GM12878 (cell line): ENCODE measurements around the gene SNX7. TPM values are rescaled to one million over a fixed set of nuclear protein-coding genes. Genes with fewer than 3 reads are reported as not detected.

Experiments used
- ATAC-seq: fragments of 200-7000 bp; cut with Tn5 transposase; 3 replicates; pipeline ENCODE4 v1.9.1; 2020; ENCODE audit warnings: mild to moderate bottlenecking, moderate library complexity
- BruUV-seq: library from RNA; stranded (reverse); fragments of 400-500 nt; replicated peaks from 2 replicates; lab custom pipeline; 2021; lab: Mats Ljungman, UMichigan
- CTCF ChIA-PET: fragments of 300-600 bp; sonication (Branson Sonifier 250); formaldehyde crosslinking; extraction: SDS; loops from one replicate; lab custom pipeline; 2021; ENCODE audit warnings: inconsistent platforms; lab: Yijun Ruan, JAX
- POLR2A ChIA-PET: fragments of 350-600 bp; formaldehyde crosslinking; extraction: SDS; loops from one replicate; lab custom pipeline; 2021; ENCODE audit warnings: inconsistent platforms; lab: Charles Lee
- RAD21 ChIA-PET: fragments of 300-600 bp; sonication (Branson Sonifier 250); formaldehyde crosslinking; loops from one replicate; lab custom pipeline; 2023; ENCODE audit warnings: antibody characterized with exemption; ENCODE audit not compliant: unreplicated experiment; lab: Charles Lee
- SMC1A ChIA-PET: fragments of 300-600 bp; sonication (Branson Sonifier 250); formaldehyde crosslinking; loops from one replicate; lab custom pipeline; 2023; ENCODE audit not compliant: unreplicated experiment, uncharacterized antibody; lab: Charles Lee
- DNase-seq: peaks from one replicate; pipeline ENCODE4 v3.0.0-alpha.2; 2011; ENCODE audit warnings: low read depth, low spot score
- FAIRE-seq: peaks from 3 replicates; lab custom pipeline; 2011; peaks lifted over from hg19 to GRCh38; lab: Jason Lieb, UNC
- H2AFZ ChIP-seq: 2 replicates; pipeline ENCODE4 v1.6.0; 2011; ENCODE audit warnings: low read depth, low read length, control low read depth; ENCODE audit not compliant: control insufficient read depth
- H3K27ac ChIP-seq: 2 replicates; pipeline ENCODE4 v1.5.1; 2011; ENCODE audit warnings: control low read depth; ENCODE audit not compliant: control insufficient read depth, insufficient read depth
- H3K27me3 ChIP-seq, 2 experiments: replicated peaks in 1 of 2; 2 replicates each; pipeline versions ENCODE4 v1.6.0 to v1.6.1; 2011; ENCODE audit warnings: low read length in 1 of 2; ENCODE audit not compliant: control insufficient read depth in 2 of 2, insufficient read depth in 2 of 2
- H3K36me3 ChIP-seq, 2 experiments: 2 replicates each; pipeline ENCODE4 v1.5.1; 2011; ENCODE audit warnings: low read length in 1 of 2; ENCODE audit not compliant: control insufficient read depth in 2 of 2, insufficient read depth in 2 of 2
- H3K4me1 ChIP-seq: 2 replicates; pipeline ENCODE4 v1.6.1; 2011; ENCODE audit warnings: mild to moderate bottlenecking, low read length, moderate library complexity, mixed read lengths; ENCODE audit not compliant: control insufficient read depth, insufficient read depth
- H3K4me2 ChIP-seq: 2 replicates; pipeline ENCODE4 v1.6.0; 2011; ENCODE audit warnings: control low read depth; ENCODE audit not compliant: control insufficient read depth, insufficient read depth
- H3K4me3 ChIP-seq: fragments of 200-600 bp; sonication (generic); 2 replicates; pipeline ENCODE4 v1.5.1; 2016
- H3K79me2 ChIP-seq: 2 replicates; pipeline ENCODE4 v1.6.0; 2011; ENCODE audit warnings: low read length; ENCODE audit not compliant: control insufficient read depth, insufficient read depth
- H3K9ac ChIP-seq: 2 replicates; pipeline ENCODE4 v1.8.0; 2011; ENCODE audit warnings: low read length, control low read depth, mixed read lengths; ENCODE audit not compliant: control insufficient read depth, insufficient read depth
- H3K9me3 ChIP-seq: replicated peaks from 3 replicates; pipeline ENCODE4 v1.5.1; 2011; ENCODE audit warnings: mild to moderate bottlenecking, low read length; ENCODE audit not compliant: control insufficient read depth, insufficient read depth
- H4K20me1 ChIP-seq: 2 replicates; pipeline ENCODE4 v1.6.0; 2011; ENCODE audit not compliant: control insufficient read depth, insufficient read depth
- FOXM1 ChIP-seq: IDR thresholded peaks from 2 replicates; pipeline ENCODE4 v1.6.1; 2012; ENCODE audit warnings: low read depth, mild to moderate bottlenecking, inconsistent platforms, low read length, moderate library complexity
- IKZF2 ChIP-seq, 2 experiments: fragments of 450-650 bp; IDR thresholded peaks; 2 replicates each; pipeline ENCODE4 v1.6.1; 2017; ENCODE audit warnings: mild to moderate bottlenecking in 2 of 2, moderate library complexity in 2 of 2
- NRF1 ChIP-seq: conservative IDR thresholded peaks from 2 replicates; pipeline ENCODE4 v1.6.1; 2011; ENCODE audit warnings: mild to moderate bottlenecking, low read depth, low read length, improper control_type of control experiment
- RB1 ChIP-seq: fragments of 450-650 bp; formaldehyde crosslinking; IDR thresholded peaks from 2 replicates; pipeline ENCODE4 v1.6.1; 2017; ENCODE audit warnings: mild to moderate bottlenecking, borderline replicate concordance
- SMC3 ChIP-seq: IDR thresholded peaks from 2 replicates; pipeline ENCODE4 v1.6.1; 2011; ENCODE audit warnings: low read length, improper control_type of control experiment, borderline replicate concordance
- SREBF1 ChIP-seq: IDR thresholded peaks from 2 replicates; pipeline ENCODE4 v1.6.1; 2012; ENCODE audit warnings: mild to moderate bottlenecking, low read length
- WGBS: methylation state at CpG from one replicate; pipeline ENCODE4 v1.1.6; 2016; ENCODE audit warnings: low lambda C conversion rate; ENCODE audit not compliant: insufficient replicate concordance, insufficient coverage; ENCODE audit errors: missing lambda C conversion rate; 5-methylcytosine and 5-hydroxymethylcytosine counted together
- in situ Hi-C: fragments of 300-500 bp; cut with MboI; formaldehyde crosslinking; loops from 9 replicates; pipeline ENCODE4 v1.14.3; 2018; ENCODE audit warnings: mixed read lengths
- intact Hi-C: fragments of 100-400 bp; cut with micrococcal nuclease; formaldehyde crosslinking; loops from one replicate; pipeline ENCODE4 v1.14.2; 2022; ENCODE audit not compliant: unreplicated experiment
- polyA plus RNA-seq, 11 experiments: library from polyadenylated mRNA; depleted of rRNA in 4 of 11; unstranded in 6 of 11; stranded (reverse) in 5 of 11; fragments of >200 nt; fragmentation: Nextera tagmentation in 4 of 11; fragmentation: Illumina TruSeq in 1 of 11; extraction: Ambion mirVana in 4 of 11; extraction: Trizol in 1 of 11; gene quantifications; 1 replicate in 1 of 11; 2 replicates in 10 of 11; pipeline versions ENCODE4 v1.2.1 to v1.2.3, GENCODE V29; 2011 to 2016; ENCODE audit warnings: inconsistent platforms in 2 of 11, missing spikeins in 2 of 11, low read depth in 1 of 11
- total RNA-seq, 4 experiments: library from RNA; depleted of rRNA in 3 of 4; stranded (reverse); fragments of >200 nt in 3 of 4; fragmentation: Illumina TruSeq in 1 of 4; extraction: Trizol in 1 of 4; gene quantifications; 2 replicates each; pipeline versions ENCODE4 v1.2.1 to v1.2.3, GENCODE V29; 2013 to 2021
- TF ChIP-seq, protein P1 (sequence below): fragments of 450-650 bp; IDR thresholded peaks from 2 replicates; pipeline ENCODE4 v1.6.1; 2018; ENCODE audit warnings: borderline replicate concordance, mild to moderate bottlenecking; ENCODE audit not compliant: partially characterized antibody
- TF ChIP-seq, protein P2 (sequence below): fragments of 450-650 bp; formaldehyde crosslinking; IDR thresholded peaks from 2 replicates; pipeline ENCODE4 v1.4.0; 2022; ENCODE audit warnings: mild to moderate bottlenecking, moderate library complexity
- TF ChIP-seq, protein P3 (sequence below): fragments of 450-650 bp; IDR thresholded peaks from 2 replicates; pipeline ENCODE4 v1.6.1; 2016; ENCODE audit warnings: mild to moderate bottlenecking, moderate library complexity, borderline replicate concordance
- TF ChIP-seq, protein P4 (sequence below): fragments of 450-650 bp; IDR thresholded peaks from 2 replicates; pipeline ENCODE4 v1.6.1; 2014; ENCODE audit warnings: mild to moderate bottlenecking

Gene SNX7
- total and polyA plus RNA-seq, 10 of the 15 experiments (the other 5 are each of a cell fraction or from before 2014, with no cell fraction given) = 0.23 to 0.82 (median 0.34) TPM

DNA sequence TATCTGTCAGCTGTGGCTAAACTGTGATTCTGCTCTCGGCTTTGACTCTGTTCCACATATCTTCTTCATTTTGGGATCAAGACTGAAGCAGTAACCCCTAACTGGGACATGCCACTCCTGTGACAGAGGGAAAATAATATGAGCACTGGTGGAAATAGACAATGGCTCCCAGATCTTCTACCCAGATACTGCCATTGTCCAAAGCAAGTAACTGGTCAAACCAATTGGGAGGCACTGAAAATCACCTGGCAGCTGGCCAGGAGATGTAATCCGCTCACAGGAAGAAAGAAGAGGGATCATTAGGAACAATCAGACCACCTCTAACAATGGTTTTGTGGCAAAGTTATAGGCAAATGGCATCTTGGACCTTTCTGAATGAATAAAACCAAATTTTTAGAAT is 10.7 kb downstream of the SNX7 start (continued):
- TF ChIP-seq, protein P1, sequence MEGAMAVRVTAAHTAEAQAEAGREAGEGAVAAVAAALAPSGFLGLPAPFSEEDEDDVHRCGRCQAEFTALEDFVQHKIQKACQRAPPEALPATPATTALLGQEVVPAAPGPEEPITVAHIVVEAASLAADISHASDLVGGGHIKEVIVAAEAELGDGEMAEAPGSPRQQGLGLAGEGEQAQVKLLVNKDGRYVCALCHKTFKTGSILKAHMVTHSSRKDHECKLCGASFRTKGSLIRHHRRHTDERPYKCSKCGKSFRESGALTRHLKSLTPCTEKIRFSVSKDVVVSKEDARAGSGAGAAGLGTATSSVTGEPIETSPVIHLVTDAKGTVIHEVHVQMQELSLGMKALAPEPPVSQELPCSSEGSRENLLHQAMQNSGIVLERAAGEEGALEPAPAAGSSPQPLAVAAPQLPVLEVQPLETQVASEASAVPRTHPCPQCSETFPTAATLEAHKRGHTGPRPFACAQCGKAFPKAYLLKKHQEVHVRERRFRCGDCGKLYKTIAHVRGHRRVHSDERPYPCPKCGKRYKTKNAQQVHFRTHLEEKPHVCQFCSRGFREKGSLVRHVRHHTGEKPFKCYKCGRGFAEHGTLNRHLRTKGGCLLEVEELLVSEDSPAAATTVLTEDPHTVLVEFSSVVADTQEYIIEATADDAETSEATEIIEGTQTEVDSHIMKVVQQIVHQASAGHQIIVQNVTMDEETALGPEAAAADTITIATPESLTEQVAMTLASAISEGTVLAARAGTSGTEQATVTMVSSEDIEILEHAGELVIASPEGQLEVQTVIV = no peak

DNA sequence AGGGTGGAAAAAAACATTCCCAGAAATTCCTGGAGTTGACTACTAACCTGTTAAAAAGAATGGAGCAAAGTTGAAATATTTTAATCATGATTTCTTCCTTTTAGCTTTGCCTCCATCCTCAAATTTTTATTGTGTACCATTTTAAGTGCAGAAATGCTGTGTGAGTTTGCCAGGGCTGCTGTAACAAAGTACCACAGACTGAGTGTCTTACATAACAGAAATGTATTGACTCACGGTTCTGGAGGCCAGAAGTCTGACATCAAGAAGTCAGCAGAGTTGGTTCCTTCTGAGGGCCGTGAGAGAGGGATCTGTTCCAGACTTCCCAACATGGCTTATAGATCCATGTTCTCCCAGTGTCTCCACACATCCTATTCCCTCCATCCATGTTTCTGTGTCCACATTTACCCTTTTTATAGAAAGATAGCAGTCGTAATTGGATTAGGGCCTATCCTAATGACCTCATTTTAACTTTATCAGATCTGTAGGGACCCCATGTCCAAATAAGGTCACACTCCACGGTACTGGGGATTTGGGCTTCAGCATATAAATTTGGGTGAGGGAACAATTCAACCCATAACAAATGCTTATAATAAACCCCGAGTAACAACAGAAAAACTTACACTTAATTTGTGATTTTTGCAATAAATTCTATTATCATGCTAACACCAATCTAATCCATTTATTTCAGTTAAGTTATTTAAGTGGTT is 12.7 kb downstream of the SNX7 start:
- Histone ChIP-seq H3K36me3 (no peaks in the 10 kb centered on the region), H3K27me3 (no peaks in the 10 kb centered on the region; a peak in 1 of 4 replicates), H2AFZ (no peak overlapping the region), H3K9me3 (no peaks in the 10 kb centered on the region), H4K20me1 (no peaks in the 10 kb centered on the region), H3K27ac (no peak overlapping the region), H3K4me3 (no peak overlapping the region), H3K4me2 (no peak overlapping the region), H3K4me1 (no peaks in the 10 kb centered on the region), H3K9ac (no peak overlapping the region), H3K79me2 (no peaks in the 10 kb centered on the region)
- POLR2A ChIA-PET = no interaction called here
- RAD21 ChIA-PET = no interaction called here
- ATAC-seq (peak; percentile 26; the same call in 1 of the 3 replicates), DNase-seq (no peak), FAIRE-seq (no peak)
- in situ Hi-C loops (no loop called here), intact Hi-C loops (no loop called here)
- CTCF ChIA-PET = interaction anchor here (1.1 kb wide), 1 partner anchor 169 kb away, joined by 3 read pairs; no protein-coding TSS in a partner anchor
- BruUV-seq = no TSS peak
- 2% methylated on average over 5 of the region's 5 CpGs for WGBS
- SMC1A ChIA-PET = no interaction called here
- TF ChIP-seq FOXM1 = no peak
- TF ChIP-seq SREBF1 = no peak
- TF ChIP-seq, protein P2, sequence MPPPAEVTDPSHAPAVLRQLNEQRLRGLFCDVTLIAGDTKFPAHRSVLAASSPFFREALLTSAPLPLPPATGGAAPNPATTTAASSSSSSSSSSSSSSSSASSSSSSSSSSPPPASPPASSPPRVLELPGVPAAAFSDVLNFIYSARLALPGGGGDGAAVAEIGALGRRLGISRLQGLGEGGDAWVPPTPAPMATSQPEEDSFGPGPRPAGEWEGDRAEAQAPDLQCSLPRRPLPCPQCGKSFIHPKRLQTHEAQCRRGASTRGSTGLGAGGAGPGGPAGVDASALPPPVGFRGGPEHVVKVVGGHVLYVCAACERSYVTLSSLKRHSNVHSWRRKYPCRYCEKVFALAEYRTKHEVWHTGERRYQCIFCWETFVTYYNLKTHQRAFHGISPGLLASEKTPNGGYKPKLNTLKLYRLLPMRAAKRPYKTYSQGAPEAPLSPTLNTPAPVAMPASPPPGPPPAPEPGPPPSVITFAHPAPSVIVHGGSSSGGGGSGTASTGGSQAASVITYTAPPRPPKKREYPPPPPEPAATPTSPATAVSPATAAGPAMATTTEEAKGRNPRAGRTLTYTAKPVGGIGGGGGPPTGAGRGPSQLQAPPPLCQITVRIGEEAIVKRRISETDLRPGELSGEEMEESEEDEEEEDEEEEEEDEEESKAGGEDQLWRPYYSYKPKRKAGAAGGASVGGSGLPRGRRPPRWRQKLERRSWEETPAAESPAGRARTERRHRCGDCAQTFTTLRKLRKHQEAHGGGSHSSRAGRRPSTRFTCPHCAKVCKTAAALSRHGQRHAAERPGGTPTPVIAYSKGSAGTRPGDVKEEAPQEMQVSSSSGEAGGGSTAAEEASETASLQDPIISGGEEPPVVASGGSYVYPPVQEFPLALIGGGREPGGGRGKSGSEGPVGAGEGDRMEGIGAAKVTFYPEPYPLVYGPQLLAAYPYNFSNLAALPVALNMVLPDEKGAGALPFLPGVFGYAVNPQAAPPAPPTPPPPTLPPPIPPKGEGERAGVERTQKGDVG (CRISPR knock-in tag) = no peak
- no peak for TF ChIP-seq SMC3
- TF ChIP-seq, protein P3, sequence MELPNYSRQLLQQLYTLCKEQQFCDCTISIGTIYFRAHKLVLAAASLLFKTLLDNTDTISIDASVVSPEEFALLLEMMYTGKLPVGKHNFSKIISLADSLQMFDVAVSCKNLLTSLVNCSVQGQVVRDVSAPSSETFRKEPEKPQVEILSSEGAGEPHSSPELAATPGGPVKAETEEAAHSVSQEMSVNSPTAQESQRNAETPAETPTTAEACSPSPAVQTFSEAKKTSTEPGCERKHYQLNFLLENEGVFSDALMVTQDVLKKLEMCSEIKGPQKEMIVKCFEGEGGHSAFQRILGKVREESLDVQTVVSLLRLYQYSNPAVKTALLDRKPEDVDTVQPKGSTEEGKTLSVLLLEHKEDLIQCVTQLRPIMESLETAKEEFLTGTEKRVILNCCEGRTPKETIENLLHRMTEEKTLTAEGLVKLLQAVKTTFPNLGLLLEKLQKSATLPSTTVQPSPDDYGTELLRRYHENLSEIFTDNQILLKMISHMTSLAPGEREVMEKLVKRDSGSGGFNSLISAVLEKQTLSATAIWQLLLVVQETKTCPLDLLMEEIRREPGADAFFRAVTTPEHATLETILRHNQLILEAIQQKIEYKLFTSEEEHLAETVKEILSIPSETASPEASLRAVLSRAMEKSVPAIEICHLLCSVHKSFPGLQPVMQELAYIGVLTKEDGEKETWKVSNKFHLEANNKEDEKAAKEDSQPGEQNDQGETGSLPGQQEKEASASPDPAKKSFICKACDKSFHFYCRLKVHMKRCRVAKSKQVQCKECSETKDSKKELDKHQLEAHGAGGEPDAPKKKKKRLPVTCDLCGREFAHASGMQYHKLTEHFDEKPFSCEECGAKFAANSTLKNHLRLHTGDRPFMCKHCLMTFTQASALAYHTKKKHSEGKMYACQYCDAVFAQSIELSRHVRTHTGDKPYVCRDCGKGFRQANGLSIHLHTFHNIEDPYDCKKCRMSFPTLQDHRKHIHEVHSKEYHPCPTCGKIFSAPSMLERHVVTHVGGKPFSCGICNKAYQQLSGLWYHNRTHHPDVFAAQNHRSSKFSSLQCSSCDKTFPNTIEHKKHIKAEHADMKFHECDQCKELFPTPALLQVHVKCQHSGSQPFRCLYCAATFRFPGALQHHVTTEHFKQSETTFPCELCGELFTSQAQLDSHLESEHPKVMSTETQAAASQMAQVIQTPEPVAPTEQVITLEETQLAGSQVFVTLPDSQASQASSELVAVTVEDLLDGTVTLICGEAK = no peak
- no peak for TF ChIP-seq IKZF2 (IDR thresholded peaks at IDR 0.05)
- TF ChIP-seq, protein P4, sequence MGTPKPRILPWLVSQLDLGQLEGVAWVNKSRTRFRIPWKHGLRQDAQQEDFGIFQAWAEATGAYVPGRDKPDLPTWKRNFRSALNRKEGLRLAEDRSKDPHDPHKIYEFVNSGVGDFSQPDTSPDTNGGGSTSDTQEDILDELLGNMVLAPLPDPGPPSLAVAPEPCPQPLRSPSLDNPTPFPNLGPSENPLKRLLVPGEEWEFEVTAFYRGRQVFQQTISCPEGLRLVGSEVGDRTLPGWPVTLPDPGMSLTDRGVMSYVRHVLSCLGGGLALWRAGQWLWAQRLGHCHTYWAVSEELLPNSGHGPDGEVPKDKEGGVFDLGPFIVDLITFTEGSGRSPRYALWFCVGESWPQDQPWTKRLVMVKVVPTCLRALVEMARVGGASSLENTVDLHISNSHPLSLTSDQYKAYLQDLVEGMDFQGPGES = no peak
- no peak for TF ChIP-seq NRF1
- no peak for TF ChIP-seq RB1
